ENCODE results near the gene ETV6.

The ETV6 gene

GRCh38 chr12:11743423-11744409, 94.2 kb downstream of the ETV6 start:
- no peak for DNase-seq (ENCODE audit: low read depth)

- DNase-seq (ENCODE audit: low read depth): no peak
Measured at GRCh38 chr12:11744410-11744801, 94.9 kb downstream of the ETV6 start.

DNA sequence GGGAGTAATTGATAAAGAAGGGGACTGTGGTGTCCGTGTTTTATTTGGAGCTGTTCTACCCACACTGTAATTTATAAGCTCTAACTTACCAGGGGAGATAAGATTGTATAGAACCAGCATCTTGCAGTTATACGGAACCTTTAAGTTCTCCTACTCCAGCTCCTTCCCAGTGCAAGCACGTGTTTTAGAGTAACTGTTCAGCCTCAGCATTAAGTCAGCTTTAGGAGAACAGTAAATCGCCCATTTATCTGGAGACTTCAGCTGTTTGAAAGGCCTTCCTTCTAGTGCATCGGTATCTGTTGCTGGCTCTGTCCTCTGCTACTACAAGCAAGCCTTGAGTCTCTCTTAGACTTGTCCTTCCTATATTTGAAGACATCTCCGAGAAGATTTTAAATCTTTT, 95.6 kb downstream of the ETV6 start:
- DNase-seq (ENCODE audit: low read depth): no peak

- no peak for DNase-seq (ENCODE audit: low read depth)
Measured at GRCh38 chr12:11746024-11746771, 96.7 kb downstream of the ETV6 start.

DNA sequence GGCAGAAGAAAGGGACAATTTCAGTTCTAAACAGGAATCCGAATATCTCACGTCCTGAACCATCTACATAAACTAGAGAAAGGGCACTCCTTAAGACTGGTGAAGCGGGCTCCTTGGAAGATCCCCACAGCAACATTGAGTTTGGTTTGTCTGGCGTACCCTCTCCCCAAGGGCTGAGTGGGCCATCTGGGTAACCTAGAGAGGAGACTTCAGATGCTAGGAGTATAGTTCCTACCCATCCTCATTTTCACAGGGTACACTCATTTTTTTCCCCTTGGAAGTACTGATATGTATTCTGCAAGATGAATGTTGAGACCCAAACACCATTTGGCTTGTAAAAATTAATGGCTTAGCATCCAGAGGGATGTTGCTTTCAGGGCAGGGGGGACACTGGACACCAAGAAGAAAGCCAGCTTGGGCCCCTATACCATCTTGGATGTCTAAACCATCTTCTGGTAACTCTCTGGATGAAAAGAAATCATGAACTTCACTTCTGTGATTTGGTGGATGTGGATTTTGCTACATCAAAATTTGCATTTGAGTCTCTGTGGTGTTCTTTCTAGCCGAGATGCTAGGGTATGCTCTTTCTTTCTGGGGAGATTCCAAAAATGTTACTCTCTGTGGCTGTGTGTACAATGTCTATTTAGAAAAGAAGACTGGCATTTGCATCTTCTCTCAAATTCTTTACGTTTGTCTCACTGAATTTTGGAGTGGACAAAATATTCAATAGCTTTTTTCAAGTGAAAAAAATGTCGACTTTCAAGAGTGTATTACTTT, 97.7 kb downstream of the ETV6 start:
- DNase-seq (ENCODE audit: low read depth): no peak

DNA sequence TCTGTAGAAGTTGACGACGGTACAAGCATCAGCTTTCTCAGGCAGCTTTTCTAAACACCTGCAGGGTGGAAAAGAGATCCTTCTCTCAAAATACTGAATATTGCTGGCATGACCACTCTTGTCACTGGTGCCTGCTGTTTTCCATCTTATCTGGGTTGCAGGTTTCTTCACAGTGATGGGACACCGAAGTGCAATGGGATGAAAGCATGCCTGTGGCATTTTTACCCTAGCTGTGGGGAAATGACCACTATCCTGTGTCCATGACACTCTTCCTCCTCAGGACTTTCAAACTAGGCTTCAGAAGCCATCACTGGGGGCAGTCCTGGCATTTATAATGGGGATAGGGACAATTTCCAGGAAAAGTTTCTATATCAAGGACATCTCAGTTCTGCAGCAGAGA, 98.5 kb downstream of the ETV6 start:
- no peak for DNase-seq (ENCODE audit: low read depth)

DNA sequence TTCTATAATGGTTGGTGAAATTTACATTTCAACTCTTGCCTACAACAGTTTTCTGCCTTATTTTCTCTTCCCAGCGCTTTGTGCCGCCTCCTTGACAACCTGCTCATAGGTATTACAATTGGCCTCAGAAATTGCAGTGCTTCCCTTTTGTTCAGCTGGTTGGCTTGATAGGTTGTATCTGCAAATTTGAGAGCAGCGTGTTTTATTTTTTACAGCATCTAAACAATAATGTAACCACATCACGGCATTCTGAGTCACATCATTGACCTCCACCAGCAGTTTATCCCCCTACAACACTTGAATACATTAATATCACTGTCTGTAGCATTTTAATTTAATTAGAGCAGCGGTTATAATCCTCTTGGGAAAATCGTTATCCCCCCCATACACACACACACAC, 99.4 kb downstream of the ETV6 start:
- no peak for DNase-seq (ENCODE audit: low read depth)

GRCh38 chr12:11749943-11750690, 100.6 kb downstream of the ETV6 start:
- no peak for DNase-seq (ENCODE audit: low read depth)

- DNase-seq (ENCODE audit: low read depth): no peak
Measured at GRCh38 chr12:11752403-11753149, 103.1 kb downstream of the ETV6 start.

- no peak for DNase-seq (ENCODE audit: low read depth)
Measured at GRCh38 chr12:11753150-11753499, 103.7 kb downstream of the ETV6 start.

DNA sequence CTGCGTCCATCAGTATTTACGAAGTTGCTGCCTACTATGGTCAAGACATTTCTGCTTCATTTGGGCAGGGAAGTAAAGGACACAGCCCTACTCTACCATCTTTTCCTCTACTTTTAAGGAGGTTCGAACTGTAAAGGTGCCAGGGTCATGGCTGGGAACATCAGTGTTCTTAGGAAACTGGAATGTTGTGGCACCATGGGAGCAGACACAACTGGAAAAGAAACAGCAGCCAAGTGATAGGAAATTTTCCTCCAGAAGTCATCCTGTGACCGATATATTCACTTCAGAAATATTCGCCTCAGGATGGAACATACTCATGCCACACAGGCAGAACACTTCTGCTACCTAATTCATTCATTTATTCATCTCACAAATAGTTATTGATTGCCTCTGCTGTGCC, 104.4 kb downstream of the ETV6 start:
- no peak for DNase-seq (ENCODE audit: low read depth)

DNA sequence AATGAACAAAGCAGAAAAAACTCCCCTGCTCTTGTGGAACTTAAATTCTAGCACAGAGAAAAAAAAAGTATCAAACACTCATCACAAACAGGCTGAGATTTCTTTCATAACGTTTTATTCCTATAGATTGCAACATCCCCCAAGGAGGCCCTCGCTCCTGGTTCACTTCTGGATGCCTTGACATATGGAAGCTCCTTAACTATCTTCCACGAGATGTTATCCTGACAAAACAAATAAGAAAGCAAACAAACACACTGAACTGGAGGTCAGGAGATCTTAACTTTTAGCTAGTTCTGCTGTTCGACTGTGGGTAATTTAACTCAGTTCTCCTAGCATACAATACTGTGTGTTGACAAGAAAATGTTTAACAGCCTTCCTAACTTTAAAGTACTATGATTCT, 104.8 kb downstream of the ETV6 start:
- no peak for DNase-seq (ENCODE audit: low read depth)

- no peak for DNase-seq (ENCODE audit: low read depth)
Measured at GRCh38 chr12:11755302-11755930, 105.9 kb downstream of the ETV6 start.

GRCh38 chr12:11756022-11756421, 106.5 kb downstream of the ETV6 start:
- DNase-seq (ENCODE audit: low read depth): no peak

- no peak for DNase-seq (ENCODE audit: low read depth)
Measured at GRCh38 chr12:11756523-11756922, 107.0 kb downstream of the ETV6 start.

- no peak for DNase-seq (ENCODE audit: low read depth)
Measured at GRCh38 chr12:11757095-11757494, 107.6 kb downstream of the ETV6 start.

- DNase-seq (ENCODE audit: low read depth): no peak
Measured at GRCh38 chr12:11757531-11757930, 108.1 kb downstream of the ETV6 start.

GRCh38 chr12:11758087-11758486, 108.6 kb downstream of the ETV6 start:
- DNase-seq (ENCODE audit: low read depth): no peak

- DNase-seq (ENCODE audit: low read depth): no peak
Measured at GRCh38 chr12:11758510-11759493, 109.3 kb downstream of the ETV6 start.

All from stimulated activated CD8-positive, alpha-beta memory T cell treated with anti-CD3 and anti-CD28 coated beads, Interleukin-4, amount 100 ng/mL, for 24 hours (primary cell).